ENCODE measurements around the gene DNAAF3.

GRCh38 chr19:55136399-55137102 is 29.9 kb downstream of the DNAAF3 start:
- TF ChIP-seq, protein P1, sequence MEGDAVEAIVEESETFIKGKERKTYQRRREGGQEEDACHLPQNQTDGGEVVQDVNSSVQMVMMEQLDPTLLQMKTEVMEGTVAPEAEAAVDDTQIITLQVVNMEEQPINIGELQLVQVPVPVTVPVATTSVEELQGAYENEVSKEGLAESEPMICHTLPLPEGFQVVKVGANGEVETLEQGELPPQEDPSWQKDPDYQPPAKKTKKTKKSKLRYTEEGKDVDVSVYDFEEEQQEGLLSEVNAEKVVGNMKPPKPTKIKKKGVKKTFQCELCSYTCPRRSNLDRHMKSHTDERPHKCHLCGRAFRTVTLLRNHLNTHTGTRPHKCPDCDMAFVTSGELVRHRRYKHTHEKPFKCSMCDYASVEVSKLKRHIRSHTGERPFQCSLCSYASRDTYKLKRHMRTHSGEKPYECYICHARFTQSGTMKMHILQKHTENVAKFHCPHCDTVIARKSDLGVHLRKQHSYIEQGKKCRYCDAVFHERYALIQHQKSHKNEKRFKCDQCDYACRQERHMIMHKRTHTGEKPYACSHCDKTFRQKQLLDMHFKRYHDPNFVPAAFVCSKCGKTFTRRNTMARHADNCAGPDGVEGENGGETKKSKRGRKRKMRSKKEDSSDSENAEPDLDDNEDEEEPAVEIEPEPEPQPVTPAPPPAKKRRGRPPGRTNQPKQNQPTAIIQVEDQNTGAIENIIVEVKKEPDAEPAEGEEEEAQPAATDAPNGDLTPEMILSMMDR (IDR thresholded peaks at IDR 0.05): no peak
- no peak for TF ChIP-seq POLR2AphosphoS5 (IDR thresholded peaks at IDR 0.05)
- no peak for TF ChIP-seq EP300 (IDR thresholded peaks at IDR 0.05)

All from suprapubic skin (tissue), 4 donors.